Lower leg skin (tissue), 4 donors: ENCODE data around the gene COL24A1. TPM values are rescaled to one million over a fixed set of nuclear protein-coding genes. Genes with fewer than 3 reads are reported as not detected.
"Not testable (repeated sequence)": the region's sequence is repeated elsewhere in the genome, so short reads cannot be mapped to it uniquely, and the experiment has no call there.

Experiments
- DNase-seq, 2 donors: peaks; one replicate each; pipeline ENCODE4 v3.0.0-alpha.2; 2019; ENCODE audit warnings: low spot score in 2 of 2
- H3K4me3 ChIP-seq: fragments of 200-600 bp; sonication (generic); 2 replicates; pipeline ENCODE4 v1.5.1; 2017; ENCODE audit warnings: mild to moderate bottlenecking, low read depth; ENCODE audit not compliant: poor library complexity, severe bottlenecking
- POLR2A ChIP-seq, 2 donors: fragments of 450-650 bp; IDR thresholded peaks; one replicate each; pipeline ENCODE4 v1.6.1; 2016 to 2017; ENCODE audit warnings: antibody characterized with exemption in 2 of 2, mild to moderate bottlenecking in 1 of 2, moderate library complexity in 1 of 2
- WGBS, 2 donors: methylation state at CpG; one replicate each; pipeline ENCODE4 v1.1.5; 2018; 5-methylcytosine and 5-hydroxymethylcytosine counted together
- intact Hi-C: fragments of 100-400 bp; cut with DNase I; formaldehyde crosslinking; loops from one replicate; pipeline ENCODE4 v1.15.0; 2023; ENCODE audit warnings: low total_unique reads
- total RNA-seq, 4 donors: library from RNA; depleted of rRNA; stranded (reverse); fragments of >200 nt; gene quantifications; one replicate each; pipeline ENCODE4 v1.1.0, GENCODE V29; 2016
- TF ChIP-seq, protein P1 (sequence below), 3 donors: fragments of 450-650 bp; IDR thresholded peaks; one replicate each; pipeline ENCODE4 v1.5.1; 2016; ENCODE audit warnings: antibody characterized with exemption in 3 of 3, mild to moderate bottlenecking in 3 of 3, moderate library complexity in 2 of 3

COL24A1 gene
- total RNA-seq, 4 donors from 2014 or later, result 0.17 to 1.3 (median 0.80) TPM

DNA sequence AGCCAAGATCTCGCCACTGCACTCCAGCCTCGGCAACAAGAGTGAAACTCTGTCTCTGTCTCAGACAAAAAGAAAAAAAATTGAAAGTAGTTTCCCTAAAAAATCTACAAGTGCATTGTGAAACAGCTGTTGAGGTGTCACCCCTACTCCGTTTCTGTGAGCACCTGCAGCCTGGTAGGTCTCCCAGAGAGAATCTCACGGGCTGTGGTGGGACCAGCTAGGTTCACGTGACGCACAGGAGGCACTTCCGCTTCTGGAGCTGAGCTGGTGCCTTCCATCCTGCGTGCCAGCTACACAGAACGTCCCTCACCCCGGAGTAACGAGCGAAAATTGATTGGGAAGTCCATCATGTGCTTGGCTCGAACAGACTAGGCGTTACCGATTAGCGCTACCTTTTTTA lies 66.8 kb downstream of the COL24A1 start:
- DNase-seq, result no peak
- WGBS, 2 donors, result 92 to 93% methylated on average over 16 of the region's 16 CpGs
- H3K4me3 ChIP-seq, result no peak overlapping the region
- TF ChIP-seq, protein P1, sequence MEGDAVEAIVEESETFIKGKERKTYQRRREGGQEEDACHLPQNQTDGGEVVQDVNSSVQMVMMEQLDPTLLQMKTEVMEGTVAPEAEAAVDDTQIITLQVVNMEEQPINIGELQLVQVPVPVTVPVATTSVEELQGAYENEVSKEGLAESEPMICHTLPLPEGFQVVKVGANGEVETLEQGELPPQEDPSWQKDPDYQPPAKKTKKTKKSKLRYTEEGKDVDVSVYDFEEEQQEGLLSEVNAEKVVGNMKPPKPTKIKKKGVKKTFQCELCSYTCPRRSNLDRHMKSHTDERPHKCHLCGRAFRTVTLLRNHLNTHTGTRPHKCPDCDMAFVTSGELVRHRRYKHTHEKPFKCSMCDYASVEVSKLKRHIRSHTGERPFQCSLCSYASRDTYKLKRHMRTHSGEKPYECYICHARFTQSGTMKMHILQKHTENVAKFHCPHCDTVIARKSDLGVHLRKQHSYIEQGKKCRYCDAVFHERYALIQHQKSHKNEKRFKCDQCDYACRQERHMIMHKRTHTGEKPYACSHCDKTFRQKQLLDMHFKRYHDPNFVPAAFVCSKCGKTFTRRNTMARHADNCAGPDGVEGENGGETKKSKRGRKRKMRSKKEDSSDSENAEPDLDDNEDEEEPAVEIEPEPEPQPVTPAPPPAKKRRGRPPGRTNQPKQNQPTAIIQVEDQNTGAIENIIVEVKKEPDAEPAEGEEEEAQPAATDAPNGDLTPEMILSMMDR (IDR thresholded peaks at IDR 0.05), result no peak
- TF ChIP-seq POLR2A (IDR thresholded peaks at IDR 0.05), result no peak
- intact Hi-C loops, result no loop called here

DNA sequence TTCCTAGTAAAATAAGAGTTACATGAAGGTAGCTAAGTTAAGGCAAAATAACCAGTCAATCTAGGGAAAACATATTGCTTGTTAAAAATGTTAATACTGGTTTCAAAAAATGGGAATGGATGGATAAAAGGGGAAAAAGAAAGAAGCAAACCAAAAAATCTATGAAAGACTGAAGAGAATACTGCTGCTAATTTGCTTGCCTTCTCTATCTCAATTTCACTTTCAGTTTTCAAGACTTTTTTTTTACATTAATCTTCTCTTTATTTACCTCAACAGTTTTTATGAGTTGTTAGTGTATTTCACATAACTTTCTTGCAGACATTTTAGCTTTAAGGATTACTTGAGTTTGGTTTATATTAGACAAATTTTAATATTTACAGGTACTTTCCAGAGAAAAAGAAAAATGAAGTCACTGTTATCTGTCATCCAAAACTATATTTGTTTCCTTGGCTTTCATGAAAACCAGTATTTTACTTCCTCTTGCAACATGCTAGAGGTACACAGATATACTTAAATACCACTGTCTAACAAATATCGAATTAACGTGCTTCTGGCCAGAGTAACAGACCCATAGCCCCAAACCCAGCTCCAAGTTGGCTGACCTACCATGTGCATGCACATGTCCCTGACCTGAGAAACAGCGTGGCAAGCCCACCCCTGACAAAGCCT lies 70.7 kb downstream of the COL24A1 start:
- no peak for DNase-seq
- no peak for TF ChIP-seq POLR2A (IDR thresholded peaks at IDR 0.05)
- TF ChIP-seq, protein P1 (IDR thresholded peaks at IDR 0.05), result no peak
- WGBS, 2 donors, result 82 to 89% methylated on average over 3 of the region's 3 CpGs
- intact Hi-C loops, result no loop called here
- no peak overlapping the region for H3K4me3 ChIP-seq

DNA sequence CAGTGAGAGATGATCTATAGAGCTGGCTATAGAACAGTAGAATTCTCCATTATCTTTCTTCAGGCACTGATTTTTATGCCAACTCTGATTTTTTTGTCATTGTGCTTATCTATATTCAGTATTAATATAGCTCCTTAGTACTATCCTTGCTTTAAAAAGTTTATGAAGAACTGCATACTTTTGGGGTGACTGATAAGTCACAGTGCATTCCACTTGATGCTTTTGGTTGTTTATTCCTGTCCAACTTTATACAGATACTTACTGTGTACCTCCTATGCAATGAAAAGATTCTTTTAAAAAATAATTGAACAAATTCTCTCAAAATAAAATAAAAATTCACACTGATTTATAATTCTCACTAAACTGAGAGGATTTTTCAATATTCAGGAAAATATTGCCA lies 71.6 kb downstream of the COL24A1 start:
- intact Hi-C loops, result no loop called here
- DNase-seq, result no peak
- TF ChIP-seq, protein P1 (IDR thresholded peaks at IDR 0.05), result no peak
- TF ChIP-seq POLR2A (IDR thresholded peaks at IDR 0.05), result no peak
- no peak overlapping the region for H3K4me3 ChIP-seq

DNA sequence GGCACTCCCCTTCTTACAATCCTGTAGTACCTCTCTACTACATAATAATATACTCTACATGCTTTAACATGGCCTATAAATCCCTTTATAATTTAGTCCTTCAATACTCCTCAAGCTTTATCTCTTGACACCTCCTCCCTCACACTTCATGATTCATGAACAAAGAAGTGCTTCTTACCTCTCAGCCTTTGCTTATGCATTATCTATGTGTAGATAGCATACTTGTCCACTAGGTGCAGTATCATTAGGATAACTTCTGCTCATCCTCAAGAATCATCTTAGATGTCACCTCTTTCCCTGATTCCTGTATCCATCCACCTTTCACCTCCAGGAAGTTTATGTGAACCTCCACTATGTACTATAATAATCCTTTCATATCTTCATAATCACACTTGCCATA lies 74.4 kb downstream of the COL24A1 start:
- DNase-seq, result no peak
- intact Hi-C loops, result no loop called here
- TF ChIP-seq POLR2A (IDR thresholded peaks at IDR 0.05), result no peak
- TF ChIP-seq, protein P1 (IDR thresholded peaks at IDR 0.05), result no peak
- no peak overlapping the region for H3K4me3 ChIP-seq

DNA sequence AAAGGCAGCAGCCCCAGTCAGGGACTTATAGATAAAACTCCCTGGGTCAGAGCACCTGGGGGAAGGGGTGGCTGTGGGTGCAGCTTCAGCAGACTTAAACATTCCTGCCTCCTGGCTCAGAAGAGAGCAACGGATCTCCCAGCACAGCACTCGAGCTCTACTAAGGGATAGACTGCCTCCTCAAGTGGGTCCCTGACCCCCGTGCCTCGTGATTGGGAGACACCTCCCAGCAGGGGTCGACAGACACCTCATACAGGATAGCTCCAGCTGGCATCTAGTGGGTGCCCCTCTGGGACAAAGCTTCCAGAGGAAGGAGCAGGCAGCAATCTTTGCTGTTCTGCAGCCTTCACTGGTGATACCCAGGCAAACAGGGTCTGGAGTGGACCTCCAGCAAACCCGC lies 84.1 kb downstream of the COL24A1 start:
- 82 to 87% methylated on average over 6 of the region's 6 CpGs for WGBS, 2 donors
- H3K4me3 ChIP-seq, DNase-seq, intact Hi-C loops: not testable (repeated sequence)

DNA sequence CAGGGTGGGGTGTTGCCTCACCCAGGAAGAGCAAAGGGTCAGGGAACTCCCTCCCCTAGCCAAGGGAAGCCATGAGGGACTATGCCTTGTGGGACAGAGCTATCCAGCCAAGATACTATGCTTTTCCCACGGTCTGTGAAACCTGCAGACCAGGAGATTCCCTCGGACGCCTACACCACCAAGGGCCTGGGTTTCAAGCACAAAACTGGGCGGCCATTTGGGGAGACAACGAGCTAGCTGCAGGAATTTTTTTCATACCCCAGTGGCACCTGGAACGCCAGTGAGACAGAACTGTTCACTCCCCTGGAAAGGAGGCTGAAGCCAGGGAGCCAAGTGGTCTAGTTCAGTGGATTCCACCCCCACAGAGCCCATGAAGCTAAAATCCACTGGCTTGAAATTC lies 84.7 kb downstream of the COL24A1 start:
- DNase-seq, H3K4me3 ChIP-seq, intact Hi-C loops: not testable (repeated sequence)
- 85 to 89% methylated on average over 6 of the region's 6 CpGs for WGBS, 2 donors

DNA sequence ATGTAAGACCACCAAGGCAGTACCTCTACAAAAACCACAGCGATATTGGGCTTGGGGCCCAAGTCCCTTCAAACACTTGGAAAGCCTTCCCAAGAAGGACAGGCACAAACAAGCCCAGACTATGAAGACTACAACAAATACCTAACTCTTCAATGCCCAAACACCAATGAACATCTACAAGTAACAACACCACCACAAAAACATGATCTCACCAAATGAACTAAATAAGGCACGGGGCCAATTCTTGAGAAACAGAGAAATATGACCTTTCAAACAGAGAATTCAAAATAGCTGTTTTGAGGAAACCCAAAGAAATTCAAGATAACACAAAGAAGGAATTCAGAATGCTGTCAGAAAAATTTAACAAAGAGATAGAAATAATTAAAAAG lies 86.8 kb downstream of the COL24A1 start:
- intact Hi-C loops, result no loop called here
- 41 to 48% methylated on average over 2 of the region's 2 CpGs for WGBS, 2 donors
- DNase-seq, result no peak
- no peak overlapping the region for H3K4me3 ChIP-seq
- TF ChIP-seq, protein P1 (IDR thresholded peaks at IDR 0.05), result no peak
- no peak for TF ChIP-seq POLR2A (IDR thresholded peaks at IDR 0.05)
